HG03378 (cell line): Measurements from ENCODE around the gene CCDC63.

Experiments
- ATAC-seq: cut with Tn5 transposase; IDR thresholded peaks from one replicate; pipeline ENCODE4 v1.9.1; 2021; ENCODE audit warnings: mild to moderate bottlenecking, moderate library complexity; ENCODE audit not compliant: unreplicated experiment

Gene CCDC63

DNA sequence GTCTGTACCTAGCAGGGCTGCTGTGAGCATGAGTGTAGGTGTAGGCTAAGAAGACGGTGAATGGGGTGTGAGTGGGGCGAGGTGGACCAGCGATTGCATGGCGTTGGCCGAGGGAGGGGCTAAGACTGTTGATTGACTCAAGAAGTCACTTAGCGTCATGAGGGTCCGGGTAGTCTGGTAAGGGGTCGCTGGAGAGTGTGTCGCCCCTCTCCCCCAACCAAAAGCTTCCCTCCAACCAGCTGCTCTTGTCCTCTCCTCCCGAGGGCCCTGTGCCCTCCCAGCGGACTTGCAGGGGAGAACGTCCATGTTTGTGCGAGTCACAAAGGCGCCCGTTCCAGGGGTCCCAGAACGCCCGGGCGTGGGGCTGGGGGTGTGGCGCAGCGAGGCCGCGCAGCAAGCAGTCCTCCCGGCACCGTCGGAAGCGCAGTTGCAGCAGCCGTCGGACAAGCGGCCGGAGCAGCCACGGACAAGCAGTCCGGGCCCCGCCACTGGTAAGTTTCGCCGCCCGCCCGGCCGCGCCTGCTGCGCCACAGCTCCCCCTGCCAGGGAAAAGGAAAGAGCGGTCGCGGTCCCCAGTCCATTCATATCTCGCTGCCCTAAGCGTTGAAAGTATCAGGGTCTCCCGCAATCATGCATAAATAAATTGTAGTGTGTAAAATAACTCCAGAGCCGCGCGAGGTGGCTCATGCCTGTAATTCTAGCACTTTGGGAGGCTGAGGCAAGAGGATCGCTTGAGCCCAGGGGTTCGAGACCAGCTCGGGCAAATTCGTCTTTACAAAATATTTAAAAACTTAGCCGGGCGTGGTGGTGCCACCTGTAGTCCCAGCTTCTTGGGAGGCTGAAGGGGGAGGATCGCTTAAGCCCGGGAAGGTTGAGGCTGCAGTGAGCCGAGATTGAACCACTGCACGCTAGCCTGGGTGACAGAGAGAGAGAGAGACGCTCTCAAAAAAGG, at the start of gene CCDC63:
CCDC63 (plus strand) TSS at position 373 of the 952 bp plus-strand sequence. CDS start 5,968 bp downstream, outside the sequence.
- no peak for ATAC-seq

DNA sequence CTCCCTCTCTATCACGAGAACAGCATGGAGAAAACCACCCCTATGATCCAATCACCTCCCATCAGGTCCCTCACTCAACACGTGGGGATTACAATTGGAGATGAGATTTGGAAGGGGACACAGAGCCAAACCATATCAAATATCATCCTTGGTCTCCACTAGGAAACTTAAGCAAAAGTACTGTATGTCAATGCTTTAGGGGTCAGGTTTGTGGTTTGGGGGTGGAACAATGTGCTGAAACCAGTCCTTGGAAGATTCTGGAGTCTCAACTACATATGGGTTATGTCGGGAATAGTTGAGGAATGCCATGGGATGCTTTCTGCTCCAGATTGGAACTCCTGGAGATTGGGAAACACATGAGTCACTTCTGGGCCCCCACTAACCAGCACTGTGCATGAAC, 48.3 kb upstream of the CCDC63 start:
- no peak for ATAC-seq

DNA sequence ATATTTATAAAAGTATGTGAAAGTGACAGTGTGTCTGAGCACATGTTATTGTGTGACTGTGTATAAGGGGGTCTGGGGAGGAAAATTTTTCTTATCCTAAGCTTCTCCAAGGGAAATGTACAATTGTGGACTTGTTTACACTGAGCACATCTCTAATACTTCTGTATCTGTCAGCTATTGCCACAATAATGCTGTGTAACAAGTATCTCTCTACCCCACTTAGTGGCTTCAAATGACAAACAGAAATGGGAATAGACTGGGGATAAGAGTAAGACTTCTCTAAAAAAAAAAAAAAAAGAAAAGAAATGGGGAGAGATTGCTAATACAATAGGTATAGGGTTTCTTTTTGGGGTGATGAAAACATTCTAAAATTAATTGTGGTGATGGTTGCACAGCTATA, 44.3 kb upstream of the CCDC63 start:
- no peak for ATAC-seq

DNA sequence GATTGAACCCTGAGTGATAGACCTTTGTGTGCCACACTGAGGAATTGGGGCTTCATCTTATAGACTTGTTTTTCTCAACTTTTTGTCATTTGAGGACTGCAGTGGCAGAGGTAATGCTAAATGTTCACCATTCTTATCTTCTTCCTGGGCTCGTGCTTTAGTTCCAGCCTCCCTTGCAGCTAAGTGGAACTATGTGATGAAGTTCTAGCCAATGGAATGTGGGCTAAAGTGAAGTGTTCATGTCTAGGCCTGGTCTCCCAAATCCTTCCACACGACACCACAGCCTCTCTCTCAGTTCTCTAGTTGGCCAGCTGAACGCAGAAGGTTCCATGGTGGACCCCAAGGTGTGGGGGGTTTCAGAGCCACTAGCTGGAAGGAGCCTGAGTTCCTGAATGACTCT, 42.4 kb upstream of the CCDC63 start:
- ATAC-seq: no peak

DNA sequence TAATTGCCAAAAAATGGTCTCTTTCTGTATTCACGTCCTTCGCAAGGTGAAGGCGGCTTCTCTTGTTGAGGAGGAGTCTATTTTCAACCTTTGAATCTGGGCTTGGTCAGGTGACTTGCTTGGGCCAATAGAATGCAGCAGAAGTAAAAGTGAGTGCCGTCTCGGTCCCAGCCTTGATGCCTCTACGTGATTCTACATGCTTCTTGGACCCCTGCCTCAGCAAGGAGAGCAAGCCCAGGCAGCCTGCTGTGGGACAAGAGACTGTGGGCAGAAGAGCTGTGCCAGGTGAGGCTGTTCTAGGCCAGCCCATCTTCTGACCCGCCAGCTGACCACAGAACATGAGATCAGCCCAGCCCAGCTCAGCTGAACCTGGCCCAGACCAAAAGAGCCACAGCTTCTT, 39.1 kb upstream of the CCDC63 start:
- no peak for ATAC-seq

DNA sequence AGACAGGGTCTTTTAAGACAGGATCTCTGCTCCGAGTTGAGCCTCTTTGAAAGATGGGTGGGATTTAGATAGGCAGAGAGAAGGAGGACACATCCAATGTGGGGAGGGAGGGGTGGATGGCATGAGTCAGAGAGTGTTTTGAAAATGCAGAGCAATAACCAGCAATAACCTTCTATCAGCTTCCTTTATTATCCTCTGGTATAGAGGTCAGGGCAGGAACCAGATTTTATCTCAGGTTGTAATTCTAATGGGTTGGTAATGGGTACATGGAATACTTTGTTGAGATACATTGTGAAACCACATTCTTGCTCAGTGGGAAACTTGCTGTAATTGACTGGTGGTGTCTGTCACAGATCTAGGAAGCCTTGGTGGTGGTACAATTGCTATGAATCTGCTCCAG, 37.6 kb upstream of the CCDC63 start:
- ATAC-seq: no peak

DNA sequence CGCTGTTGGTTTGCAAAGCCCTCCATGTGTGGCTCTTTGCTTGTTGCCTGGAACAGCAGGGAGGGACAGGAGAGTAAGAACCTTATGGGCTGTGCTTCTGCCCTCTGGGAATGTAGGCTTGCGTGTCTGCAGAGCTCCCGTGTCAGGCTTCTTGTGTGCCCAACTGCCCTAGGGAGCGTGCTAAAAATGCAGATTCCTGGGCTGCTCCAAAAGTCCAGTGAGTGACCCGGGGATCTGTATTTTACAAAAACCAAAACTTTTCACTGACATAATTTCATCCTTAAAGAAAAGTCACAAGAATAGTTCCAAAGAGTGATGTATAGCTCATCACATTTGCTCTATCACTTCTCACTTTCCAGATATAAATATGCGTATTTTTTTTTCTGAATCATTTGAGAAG, 34.8 kb upstream of the CCDC63 start:
- ATAC-seq: no peak

DNA sequence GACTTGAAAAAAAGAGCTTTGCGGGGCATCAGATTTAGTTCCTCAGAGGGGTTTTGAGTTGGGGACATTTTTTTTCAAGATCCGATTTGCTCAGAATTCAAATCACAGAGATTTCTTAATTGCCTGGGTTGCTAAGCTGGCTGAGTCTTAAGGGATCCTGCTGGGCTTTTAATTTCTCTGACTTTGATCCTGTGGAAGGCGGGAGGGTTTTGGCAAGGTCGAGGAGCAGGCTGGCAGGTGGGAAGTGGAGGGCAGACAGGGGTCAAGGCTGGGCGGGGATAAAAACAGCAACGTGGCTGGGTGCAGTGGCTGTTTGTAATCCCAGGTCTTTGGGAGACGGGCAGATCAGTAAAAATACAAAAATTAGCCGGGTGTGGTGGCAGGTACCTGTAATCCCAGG, 33.5 kb upstream of the CCDC63 start:
- ATAC-seq: no peak

DNA sequence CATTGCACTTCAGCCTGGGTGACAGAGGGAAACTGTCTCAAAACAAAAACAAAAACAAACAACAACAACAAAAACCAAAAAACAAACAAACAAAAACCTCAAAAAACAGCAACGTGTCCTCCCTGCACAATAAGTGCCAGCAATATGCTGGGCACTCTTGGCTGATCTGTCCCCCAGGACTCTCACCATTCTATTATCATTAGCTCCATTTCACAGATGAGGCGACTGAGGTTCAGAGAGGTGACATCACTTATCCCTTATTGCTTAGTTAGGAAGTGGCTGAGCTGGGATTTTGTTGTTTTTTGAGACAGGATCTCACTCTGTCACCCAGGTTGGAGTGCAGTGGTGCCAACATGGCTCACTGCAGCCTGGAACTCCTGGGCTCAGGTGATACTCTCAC, 33.0 kb upstream of the CCDC63 start:
- ATAC-seq: no peak

DNA sequence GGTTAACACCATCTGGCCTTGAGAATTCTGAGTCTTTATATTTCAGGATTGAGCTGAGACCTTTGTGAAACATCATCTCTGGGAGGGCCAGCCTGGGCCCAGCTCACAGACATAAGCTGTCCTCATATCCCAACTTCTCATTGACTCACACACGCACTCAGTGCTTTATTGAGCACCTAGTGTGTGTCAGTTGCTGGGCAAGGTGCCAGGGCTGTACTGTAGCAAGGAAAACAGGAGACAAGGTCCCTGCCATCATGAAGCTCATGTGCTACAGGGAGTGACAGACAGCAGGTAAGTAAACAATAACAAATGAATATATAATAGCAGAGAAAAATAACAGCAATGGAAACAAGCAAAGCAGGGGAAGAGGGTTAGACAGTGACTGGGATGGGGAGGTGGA, 30.5 kb upstream of the CCDC63 start:
- no peak for ATAC-seq

DNA sequence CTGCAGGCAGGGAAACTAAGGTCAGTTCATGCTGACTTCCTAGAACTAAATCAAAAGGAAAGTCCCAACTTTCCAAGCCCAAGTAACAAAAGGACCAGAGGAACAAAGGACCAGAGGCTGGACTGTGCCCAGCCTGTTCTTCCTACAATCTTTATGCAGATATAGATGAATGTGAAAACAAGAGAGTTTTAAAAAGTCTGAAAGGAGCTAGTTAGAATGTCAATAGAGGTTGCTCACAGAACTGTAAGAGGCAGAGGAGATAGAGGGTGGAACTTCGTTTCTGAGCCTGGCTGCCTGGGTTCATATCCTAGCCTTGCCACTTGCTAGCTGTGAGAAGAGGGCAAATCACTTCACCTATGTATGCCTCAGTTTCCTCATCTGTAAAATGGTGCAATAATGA, 30.0 kb upstream of the CCDC63 start:
- no peak for ATAC-seq

DNA sequence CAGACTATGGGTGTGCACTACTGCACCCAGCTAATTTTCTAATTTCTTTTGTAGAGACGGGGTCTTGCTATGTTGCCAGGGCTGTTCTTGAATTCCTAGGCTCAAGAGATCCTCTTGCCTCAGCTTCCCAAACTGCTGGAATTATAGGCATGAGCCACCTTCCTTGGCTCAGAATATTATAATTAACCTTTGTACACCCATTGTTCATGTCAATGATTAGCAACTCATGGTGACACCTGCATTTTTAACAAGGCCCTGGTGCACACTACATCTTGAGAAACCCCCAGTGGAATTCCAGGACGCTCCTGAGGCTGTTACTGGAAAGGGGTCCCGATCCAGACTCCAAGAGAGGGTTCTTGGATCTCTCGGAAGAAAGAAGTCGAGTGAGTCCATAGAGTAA, 28.3 kb upstream of the CCDC63 start:
- ATAC-seq: no peak

DNA sequence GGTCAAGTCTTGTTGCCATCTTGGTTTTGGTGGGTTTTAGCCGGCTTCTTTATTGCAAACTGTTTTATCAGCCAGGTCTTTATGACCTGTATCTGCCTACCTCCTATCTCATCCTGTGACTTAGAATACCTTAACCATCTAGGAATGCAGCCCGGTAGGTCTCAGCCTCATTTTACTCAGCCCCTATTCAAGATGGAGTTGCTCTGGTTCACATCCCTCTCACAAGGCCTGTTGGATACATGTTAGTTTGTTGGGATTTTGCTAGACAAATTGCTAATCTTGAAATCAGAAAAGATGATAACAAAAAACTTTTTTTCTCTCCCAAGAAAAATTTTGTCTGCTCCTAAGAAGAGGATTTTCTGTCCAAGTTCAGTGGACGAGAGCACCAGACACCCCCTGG, 27.6 kb upstream of the CCDC63 start:
- ATAC-seq: no peak

DNA sequence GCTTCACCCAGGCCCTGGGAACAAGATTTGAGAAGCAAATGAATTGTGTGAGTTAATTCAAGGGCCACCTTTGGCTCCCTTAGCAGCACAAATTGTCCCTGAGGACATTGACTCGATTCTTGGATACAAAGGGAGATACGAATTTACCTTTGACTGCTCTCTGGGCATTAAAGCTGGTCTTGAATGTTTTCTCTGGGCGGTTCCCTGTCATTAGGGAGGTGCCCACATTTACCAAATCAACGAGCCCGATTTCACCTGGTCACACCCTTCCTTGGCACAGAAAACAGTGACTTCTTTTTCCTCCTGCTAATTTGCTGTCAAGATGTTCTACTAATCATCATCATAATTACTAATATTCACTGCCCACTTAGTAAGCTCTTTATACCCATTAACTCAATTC, 27.1 kb upstream of the CCDC63 start:
- ATAC-seq: no peak

DNA sequence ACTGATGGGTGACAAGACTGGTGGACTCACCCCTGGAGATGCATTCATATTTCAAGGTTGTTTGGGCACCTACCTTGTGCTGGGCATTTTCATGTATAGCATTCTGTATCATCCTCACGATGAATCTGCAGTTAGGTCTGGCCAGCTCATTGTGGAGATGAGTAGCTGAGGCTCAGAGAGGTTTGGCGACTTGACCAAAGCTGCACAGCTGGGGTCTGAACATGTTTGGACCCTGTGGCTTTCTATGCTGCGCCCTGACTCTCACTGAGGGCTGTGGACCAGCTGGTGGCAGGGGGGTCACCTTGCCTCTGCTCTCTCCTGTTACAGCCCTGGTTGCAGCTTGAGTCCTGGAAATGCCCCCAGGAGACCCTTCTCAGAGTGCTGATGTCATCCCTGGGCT, 24.9 kb upstream of the CCDC63 start:
- no peak for ATAC-seq

DNA sequence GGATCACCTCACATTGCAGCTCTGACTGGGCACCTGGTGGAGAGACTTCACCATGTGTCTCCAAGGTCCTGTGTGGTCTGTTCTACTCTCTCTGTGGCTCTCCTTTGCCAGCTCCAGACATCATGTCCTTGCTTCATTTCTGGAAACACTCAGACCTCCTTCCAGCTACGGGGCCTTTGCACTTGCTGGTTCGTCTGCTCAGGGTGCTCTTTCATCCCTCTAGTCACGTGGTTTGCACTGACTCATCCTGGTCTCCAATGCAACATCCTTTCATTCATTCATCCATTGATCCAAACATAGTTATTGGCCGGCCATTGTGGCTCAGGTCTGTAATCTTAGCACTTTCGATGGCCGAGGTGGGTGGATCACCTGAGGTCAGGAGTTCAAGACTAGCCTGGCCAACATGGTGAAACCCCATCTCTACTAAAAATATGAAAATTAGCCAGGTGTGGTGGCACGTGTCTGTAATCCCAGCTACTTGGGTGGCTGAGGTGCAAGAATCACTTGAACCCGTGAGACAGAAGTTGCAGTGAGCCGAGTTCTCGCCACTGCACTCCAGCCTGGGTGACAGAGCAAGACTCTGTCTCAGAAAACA, 23.9 kb upstream of the CCDC63 start:
- ATAC-seq: no peak

DNA sequence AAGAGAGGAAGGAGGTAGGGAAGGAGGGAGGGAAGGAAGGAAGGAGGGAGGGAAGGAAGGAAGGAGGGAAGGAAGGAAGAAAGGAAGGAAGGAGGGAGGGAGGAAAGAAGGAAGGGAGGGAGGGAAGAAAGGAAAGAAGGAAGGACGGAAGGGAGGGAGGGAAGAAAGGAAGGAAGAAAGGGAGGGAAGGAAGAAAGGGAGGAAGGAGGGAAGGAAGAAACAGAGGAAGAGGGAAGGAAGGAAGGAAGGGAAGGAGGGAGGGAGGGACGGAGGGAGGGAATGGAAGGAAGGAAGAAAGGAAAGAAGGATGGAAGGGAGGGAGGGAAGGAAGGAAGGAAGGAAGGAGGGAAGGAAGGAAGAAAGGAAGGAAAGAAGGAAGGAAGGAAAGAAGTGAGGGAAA, 22.4 kb upstream of the CCDC63 start:
- ATAC-seq: no peak

DNA sequence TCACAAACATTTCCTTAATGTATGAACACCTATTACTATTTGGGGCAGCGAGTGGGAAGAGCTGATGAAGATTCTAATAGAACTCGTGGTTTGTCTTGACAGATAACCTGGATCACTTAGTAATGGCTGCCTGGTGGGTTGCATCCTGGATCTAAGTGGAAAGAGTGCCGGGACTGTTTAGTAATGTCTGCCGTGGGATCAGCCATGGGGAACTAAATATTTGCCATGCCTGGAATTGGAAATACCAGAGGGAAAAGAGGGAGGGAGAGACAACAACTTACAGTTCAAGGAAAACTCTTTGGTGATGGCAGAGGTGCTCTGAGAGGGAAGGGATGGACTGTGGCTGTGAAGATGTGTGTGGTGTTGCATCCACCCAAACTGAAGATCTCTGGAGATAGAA, 21.3 kb upstream of the CCDC63 start:
- ATAC-seq: no peak

DNA sequence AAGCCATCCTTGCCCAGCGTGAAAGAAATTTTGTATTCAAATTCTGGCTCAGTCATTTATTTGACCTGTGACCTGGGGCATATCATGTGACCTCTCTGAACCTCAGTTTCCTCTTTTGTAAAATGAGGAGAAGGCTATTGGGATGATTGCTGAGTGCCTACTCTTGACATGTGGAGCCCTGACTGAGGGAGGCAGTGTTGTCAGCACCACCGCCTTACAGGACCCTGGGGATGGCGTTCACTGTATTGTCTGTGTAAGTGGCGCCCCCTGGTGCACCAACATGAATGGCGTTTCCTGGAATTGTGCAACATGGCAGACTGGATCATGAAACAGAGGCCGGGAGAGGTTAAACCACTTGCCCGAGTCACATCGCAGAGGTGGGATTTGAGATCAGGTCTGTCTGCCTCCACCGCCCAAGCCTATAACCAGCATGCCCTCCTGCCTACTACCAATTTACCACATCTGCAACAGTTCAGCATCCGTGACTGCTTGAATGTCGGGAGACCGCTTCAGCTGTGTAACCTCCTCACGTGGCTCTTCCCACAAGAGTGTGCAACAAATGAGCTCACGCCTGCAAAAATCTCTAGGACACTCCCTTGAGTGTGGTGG, 20.1 kb upstream of the CCDC63 start:
- no peak for ATAC-seq

DNA sequence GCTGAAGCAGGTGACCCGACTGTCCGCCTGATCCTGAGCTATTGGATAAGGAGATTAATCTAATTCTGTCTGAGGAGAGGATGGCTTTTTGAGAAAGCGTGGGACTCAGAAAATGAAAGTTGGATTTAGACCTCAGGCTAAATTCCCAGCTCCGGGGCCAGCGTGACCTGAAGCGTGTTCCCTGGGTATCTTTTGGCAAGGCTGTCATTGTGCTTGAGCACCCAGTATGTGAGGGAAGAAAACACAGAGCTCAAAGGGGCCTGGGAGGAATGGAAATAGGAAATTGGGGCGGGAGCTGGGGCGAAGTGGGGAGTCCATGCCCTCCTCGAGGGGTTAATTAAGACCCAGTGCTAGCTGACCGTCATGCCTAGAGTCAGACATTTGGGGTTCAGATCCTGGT, 17.5 kb upstream of the CCDC63 start:
- ATAC-seq: no peak

DNA sequence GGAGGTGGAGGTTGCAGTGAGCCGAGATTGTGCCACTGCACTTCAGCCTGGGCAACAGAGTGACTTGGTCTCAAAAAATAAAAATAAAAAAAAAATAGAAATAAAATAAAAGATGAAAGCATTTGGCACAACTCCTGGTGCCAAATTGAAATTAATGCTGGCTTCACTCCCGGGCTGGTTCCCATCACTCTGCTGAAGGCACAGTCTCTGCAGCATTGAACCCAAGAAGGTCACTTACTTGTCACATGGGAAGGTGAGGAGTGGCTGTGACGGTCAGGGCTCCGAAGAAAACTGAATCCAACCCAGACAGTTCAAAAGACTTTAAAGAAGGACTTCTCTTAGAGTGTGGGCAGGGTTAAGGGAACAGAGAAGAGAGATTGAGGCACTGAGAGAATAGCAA, 10.5 kb upstream of the CCDC63 start:
- ATAC-seq: no peak

DNA sequence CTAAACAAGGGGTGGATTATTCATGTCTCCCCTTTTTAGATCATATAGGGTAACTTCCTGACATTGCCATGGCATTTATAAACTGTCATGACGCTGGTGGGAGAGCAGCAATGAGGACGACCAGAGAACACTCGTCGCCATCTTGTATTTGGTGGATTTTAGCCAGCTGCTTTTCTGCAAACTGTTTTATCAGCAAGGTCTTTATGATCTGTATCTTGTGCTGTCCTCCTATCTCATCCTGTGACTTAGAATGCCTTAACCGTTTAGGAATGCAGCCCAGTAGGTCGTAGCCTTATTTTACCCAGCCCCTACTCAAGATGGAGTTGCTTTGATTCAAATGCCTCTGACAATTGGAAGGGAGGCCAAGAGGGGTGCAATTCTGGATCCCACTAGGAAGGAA, 5.8 kb upstream of the CCDC63 start:
- ATAC-seq: no peak
